Subcutaneous abdominal adipose tissue (tissue), 5 donors: Measurements from ENCODE around the gene NRSN2.
"Not testable (repeated sequence)": the region's sequence is repeated elsewhere in the genome, so short reads cannot be mapped to it uniquely, and the experiment has no call there.

ENCODE experiments used
- H3K27ac ChIP-seq: one replicate; pipeline ENCODE4 v1.7.0; 2013; ENCODE audit warnings: low read depth, mild to moderate bottlenecking, inconsistent platforms, low read length, moderate library complexity
- H3K27me3 ChIP-seq, 5 donors: one replicate each; pipeline ENCODE4 v1.7.0; 2013; ENCODE audit warnings: low read length in 5 of 5, inconsistent platforms in 1 of 5; ENCODE audit not compliant: control insufficient read depth in 5 of 5, insufficient read depth in 4 of 5
- H3K36me3 ChIP-seq, 5 donors: one replicate each; pipeline ENCODE4 v1.7.0; 2013; ENCODE audit warnings: low read length in 5 of 5; ENCODE audit not compliant: control insufficient read depth in 5 of 5, insufficient read depth in 5 of 5
- H3K4me1 ChIP-seq, 5 donors: one replicate each; pipeline ENCODE4 v1.7.0; 2013; ENCODE audit warnings: low read length in 5 of 5, mild to moderate bottlenecking in 3 of 5, moderate library complexity in 1 of 5; ENCODE audit not compliant: control insufficient read depth in 5 of 5, insufficient read depth in 5 of 5
- H3K4me3 ChIP-seq, 5 donors: one replicate each; pipeline ENCODE4 v1.7.0; 2013; ENCODE audit warnings: low read length in 5 of 5, low read depth in 1 of 5
- H3K9ac ChIP-seq, 5 donors: one replicate each; pipeline ENCODE4 v1.7.0; 2013; ENCODE audit warnings: low read length in 5 of 5, mild to moderate bottlenecking in 4 of 5, moderate library complexity in 3 of 5
- H3K9me3 ChIP-seq, 5 donors: one replicate each; pipeline ENCODE4 v1.7.0; 2013; ENCODE audit warnings: low read length in 5 of 5; ENCODE audit not compliant: control insufficient read depth in 5 of 5
- donor health status: healthy.
- donor health status: healthy.
- donor health status: healthy.
- donor health status: healthy.
- donor health status: healthy.

NRSN2 gene

GRCh38 chr20:366041-366718 lies 19.3 kb downstream of the NRSN2 start:
- no peak overlapping the region for H3K27ac ChIP-seq
- no peaks in the 10 kb centered on the region for H3K9me3 ChIP-seq
- no peaks in the 10 kb centered on the region for H3K27me3 ChIP-seq
- H3K4me3 ChIP-seq = no peak overlapping the region
- no peaks in the 10 kb centered on the region for H3K36me3 ChIP-seq
- H3K4me1 ChIP-seq = peaks cover 0 to 17% (median 7%) of the 10 kb centered on the region in 5 donors
- H3K9ac ChIP-seq = no peak overlapping the region

- no peak overlapping the region for H3K4me3 ChIP-seq
- H3K27ac ChIP-seq = no peak overlapping the region
- no peaks in the 10 kb centered on the region for H3K9me3 ChIP-seq
- H3K27me3 ChIP-seq = no peaks in the 10 kb centered on the region
- peaks cover 7 to 24% (median 14%) of the 10 kb centered on the region in 5 donors for H3K4me1 ChIP-seq
- no peaks in the 10 kb centered on the region for H3K36me3 ChIP-seq
- H3K9ac ChIP-seq = no peak overlapping the region
Measured at GRCh38 chr20:366719-367485, 20.0 kb downstream of the NRSN2 start.

- peaks cover 11 to 25% (median 18%) of the 10 kb centered on the region in 5 donors for H3K4me1 ChIP-seq
Measured at GRCh38 chr20:367486-367887, 20.6 kb downstream of the NRSN2 start.

GRCh38 chr20:368915-369314 lies 22.0 kb downstream of the NRSN2 start:
- H3K9me3 ChIP-seq = no peaks in the 10 kb centered on the region
- H3K4me1 ChIP-seq = peaks cover 15 to 36% (median 25%) of the 10 kb centered on the region in 5 donors
- H3K4me3 ChIP-seq = no peak overlapping the region
- H3K36me3 ChIP-seq = no peaks in the 10 kb centered on the region
- no peak overlapping the region for H3K9ac ChIP-seq
- no peak overlapping the region for H3K27ac ChIP-seq
- H3K27me3 ChIP-seq = no peaks in the 10 kb centered on the region

More at GRCh38 chr20:367486-367887, 20.6 kb downstream of the NRSN2 start:
- H3K4me3 ChIP-seq = no peak overlapping the region
- no peak overlapping the region for H3K9ac ChIP-seq
- no peak overlapping the region for H3K27ac ChIP-seq
- no peaks in the 10 kb centered on the region for H3K36me3 ChIP-seq
- H3K9me3 ChIP-seq = no peaks in the 10 kb centered on the region
- no peaks in the 10 kb centered on the region for H3K27me3 ChIP-seq

- H3K27ac ChIP-seq = no peak overlapping the region
- no peaks in the 10 kb centered on the region for H3K9me3 ChIP-seq
- H3K9ac ChIP-seq = no peak overlapping the region
Measured at GRCh38 chr20:370151-370600, 23.3 kb downstream of the NRSN2 start.

GRCh38 chr20:370977-371754 lies 24.3 kb downstream of the NRSN2 start:
- Histone ChIP-seq H3K27ac (peak overlapping the region; percentile 69), H3K27me3 (no peaks in the 10 kb centered on the region), H3K9me3 (no peaks in the 10 kb centered on the region), H3K4me3 (no peak overlapping the region), H3K4me1 (peaks cover 15 to 36% (median 25%) of the 10 kb centered on the region in 5 donors), H3K9ac (peak overlapping the region in 2 of 5 donors; percentile 16 to 41), H3K36me3 (no peaks in the 10 kb centered on the region)

More at GRCh38 chr20:370151-370600, 23.3 kb downstream of the NRSN2 start:
- no peaks in the 10 kb centered on the region for H3K36me3 ChIP-seq
- H3K4me3 ChIP-seq = no peak overlapping the region
- peaks cover 15 to 36% (median 25%) of the 10 kb centered on the region in 5 donors for H3K4me1 ChIP-seq
- H3K27me3 ChIP-seq = no peaks in the 10 kb centered on the region

GRCh38 chr20:371755-372542 lies 25.0 kb downstream of the NRSN2 start:
- Histone ChIP-seq H3K4me1 (peaks cover 15 to 36% (median 25%) of the 10 kb centered on the region in 5 donors), H3K27ac (peak overlapping the region; percentile 69)

GRCh38 chr20:372543-373082 lies 25.7 kb downstream of the NRSN2 start:
- peak overlapping the region; percentile 69 for H3K27ac ChIP-seq
- H3K4me1 ChIP-seq = peaks cover 15 to 36% (median 25%) of the 10 kb centered on the region in 5 donors
- H3K9ac ChIP-seq = peak overlapping the region in 1 of 5 donors; percentile 41
- H3K9me3 ChIP-seq, H3K27me3 ChIP-seq, H3K36me3 ChIP-seq, H3K4me3 ChIP-seq: not testable (repeated sequence)

More at GRCh38 chr20:371755-372542, 25.0 kb downstream of the NRSN2 start:
- Histone ChIP-seq H3K27me3 (no peaks in the 10 kb centered on the region), H3K36me3 (no peaks in the 10 kb centered on the region), H3K9me3 (no peaks in the 10 kb centered on the region), H3K4me3 (no peak overlapping the region), H3K9ac (peak overlapping the region in 2 of 5 donors; percentile 16 to 41)
